ENCODE data around the gene SH3PXD2A.
"Not testable (repeated sequence)": the region's sequence is repeated elsewhere in the genome, so short reads cannot be mapped to it uniquely, and the experiment has no call there.

Gene SH3PXD2A

GRCh38 chr10:103760233-103760632, 95.1 kb downstream of the SH3PXD2A start:
- H3K36me3 ChIP-seq (replicated peaks); H3K4me3 ChIP-seq; H3K9me3 ChIP-seq; in situ Hi-C loops (cut with MboI; ENCODE audit: low sequenced_read_pairs); H3K27me3 ChIP-seq (ENCODE audit: low read depth); DNase-seq (ENCODE audit: low spot score in 2 of 2); H3K4me1 ChIP-seq: not testable (repeated sequence)

GRCh38 chr10:103759100-103759781, 96.1 kb downstream of the SH3PXD2A start:
- H3K4me3 ChIP-seq = no peak overlapping the region
- no peak for DNase-seq (ENCODE audit: low spot score in 2 of 2)
- H3K27me3 ChIP-seq (ENCODE audit: low read depth) = no peaks in the 10 kb centered on the region
- H3K4me1 ChIP-seq = no peaks in the 10 kb centered on the region
- in situ Hi-C loops (cut with MboI; ENCODE audit: low sequenced_read_pairs) = no loop called here
- H3K36me3 ChIP-seq (replicated peaks) = no peaks in the 10 kb centered on the region
- no peaks in the 10 kb centered on the region for H3K9me3 ChIP-seq

- no peaks in the 10 kb centered on the region for H3K9me3 ChIP-seq
- DNase-seq (ENCODE audit: low spot score in 2 of 2) = no peak
- in situ Hi-C loops (cut with MboI; ENCODE audit: low sequenced_read_pairs) = no loop called here
- H3K4me3 ChIP-seq = no peak overlapping the region
- H3K36me3 ChIP-seq (replicated peaks) = no peaks in the 10 kb centered on the region
- H3K27me3 ChIP-seq (ENCODE audit: low read depth) = no peaks in the 10 kb centered on the region
- H3K4me1 ChIP-seq = no peaks in the 10 kb centered on the region
These were observed 97.1 kb downstream of the SH3PXD2A start for GRCh38 chr10:103758294-103758681.

GRCh38 chr10:103757531-103758293, 97.7 kb downstream of the SH3PXD2A start:
- DNase-seq (ENCODE audit: low spot score in 2 of 2) = no peak
- in situ Hi-C loops (cut with MboI; ENCODE audit: low sequenced_read_pairs) = no loop called here
- H3K9me3 ChIP-seq = peaks cover 3% of the 10 kb centered on the region; the same call in 1 of the 2 replicates
- H3K27me3 ChIP-seq (ENCODE audit: low read depth) = no peaks in the 10 kb centered on the region
- H3K4me3 ChIP-seq = no peak overlapping the region
- H3K36me3 ChIP-seq (replicated peaks) = no peaks in the 10 kb centered on the region
- H3K4me1 ChIP-seq = no peaks in the 10 kb centered on the region

- H3K4me3 ChIP-seq = no peak overlapping the region
- H3K4me1 ChIP-seq = no peaks in the 10 kb centered on the region
- H3K36me3 ChIP-seq (replicated peaks) = no peaks in the 10 kb centered on the region
These were observed 99.0 kb downstream of the SH3PXD2A start for GRCh38 chr10:103756277-103756869.

GRCh38 chr10:103752680-103753248, 102.6 kb downstream of the SH3PXD2A start:
- H3K4me3 ChIP-seq = no peak overlapping the region
- in situ Hi-C loops (cut with MboI; ENCODE audit: low sequenced_read_pairs) = no loop called here
- H3K27me3 ChIP-seq (ENCODE audit: low read depth) = no peaks in the 10 kb centered on the region
- H3K4me1 ChIP-seq = no peaks in the 10 kb centered on the region
- H3K36me3 ChIP-seq (replicated peaks) = no peaks in the 10 kb centered on the region
- peaks cover 6% of the 10 kb centered on the region; the same call in 1 of the 2 replicates for H3K9me3 ChIP-seq
- DNase-seq (ENCODE audit: low spot score in 2 of 2) = no peak

More at GRCh38 chr10:103756277-103756869, 99.0 kb downstream of the SH3PXD2A start:
- no peaks in the 10 kb centered on the region for H3K27me3 ChIP-seq (ENCODE audit: low read depth)
- H3K9me3 ChIP-seq = peaks cover 6% of the 10 kb centered on the region; the same call in 1 of the 2 replicates
- DNase-seq (ENCODE audit: low spot score in 2 of 2) = no peak
- in situ Hi-C loops (cut with MboI; ENCODE audit: low sequenced_read_pairs) = no loop called here

GRCh38 chr10:103751667-103752290, 103.6 kb downstream of the SH3PXD2A start:
- Histone ChIP-seq H3K36me3 (replicated peaks) (no peaks in the 10 kb centered on the region), H3K9me3 (peaks cover 6% of the 10 kb centered on the region; the same call in 1 of the 2 replicates), H3K4me1 (no peaks in the 10 kb centered on the region), H3K27me3 (ENCODE audit: low read depth) (no peaks in the 10 kb centered on the region), H3K4me3 (no peak overlapping the region)
- DNase-seq (ENCODE audit: low spot score in 2 of 2) = no peak
- in situ Hi-C loops (cut with MboI; ENCODE audit: low sequenced_read_pairs) = no loop called here

- no peak for DNase-seq (ENCODE audit: low spot score in 2 of 2)
- Histone ChIP-seq H3K36me3 (replicated peaks) (no peaks in the 10 kb centered on the region), H3K27me3 (ENCODE audit: low read depth) (no peaks in the 10 kb centered on the region)
These were observed 104.5 kb downstream of the SH3PXD2A start for GRCh38 chr10:103750836-103751235.

GRCh38 chr10:103749779-103750178, 105.6 kb downstream of the SH3PXD2A start:
- H3K9me3 ChIP-seq = peaks cover 6% of the 10 kb centered on the region; the same call in 1 of the 2 replicates
- H3K36me3 ChIP-seq (replicated peaks) = no peaks in the 10 kb centered on the region
- in situ Hi-C loops (cut with MboI; ENCODE audit: low sequenced_read_pairs) = no loop called here
- no peaks in the 10 kb centered on the region for H3K4me1 ChIP-seq
- DNase-seq (ENCODE audit: low spot score in 2 of 2) = no peak
- H3K27me3 ChIP-seq (ENCODE audit: low read depth) = no peaks in the 10 kb centered on the region
- no peak overlapping the region for H3K4me3 ChIP-seq

More at GRCh38 chr10:103750836-103751235, 104.5 kb downstream of the SH3PXD2A start:
- in situ Hi-C loops (cut with MboI; ENCODE audit: low sequenced_read_pairs) = no loop called here
- Histone ChIP-seq H3K4me3 (no peak overlapping the region), H3K4me1 (no peaks in the 10 kb centered on the region), H3K9me3 (peaks cover 6% of the 10 kb centered on the region; the same call in 1 of the 2 replicates)

GRCh38 chr10:103748020-103748419, 107.4 kb downstream of the SH3PXD2A start:
- H3K36me3 ChIP-seq (replicated peaks) = no peaks in the 10 kb centered on the region
- H3K9me3 ChIP-seq = peaks cover 6% of the 10 kb centered on the region; the same call in 1 of the 2 replicates
- no peak overlapping the region for H3K4me3 ChIP-seq
- DNase-seq (ENCODE audit: low spot score in 2 of 2) = no peak
- in situ Hi-C loops (cut with MboI; ENCODE audit: low sequenced_read_pairs) = no loop called here
- no peaks in the 10 kb centered on the region for H3K4me1 ChIP-seq
- no peaks in the 10 kb centered on the region for H3K27me3 ChIP-seq (ENCODE audit: low read depth)

- no peaks in the 10 kb centered on the region for H3K9me3 ChIP-seq
- no peak for DNase-seq (ENCODE audit: low spot score in 2 of 2)
- H3K4me1 ChIP-seq = no peaks in the 10 kb centered on the region
- H3K27me3 ChIP-seq (ENCODE audit: low read depth) = no peaks in the 10 kb centered on the region
- no peaks in the 10 kb centered on the region for H3K36me3 ChIP-seq (replicated peaks)
- H3K4me3 ChIP-seq = no peak overlapping the region
- in situ Hi-C loops (cut with MboI; ENCODE audit: low sequenced_read_pairs) = no loop called here
These were observed 108.0 kb downstream of the SH3PXD2A start for GRCh38 chr10:103747193-103747865.

- H3K4me1 ChIP-seq = no peaks in the 10 kb centered on the region
These were observed 108.8 kb downstream of the SH3PXD2A start for GRCh38 chr10:103746598-103746997.

More at GRCh38 chr10:103746598-103746997, 108.8 kb downstream of the SH3PXD2A start:
- H3K27me3 ChIP-seq (ENCODE audit: low read depth) = no peaks in the 10 kb centered on the region
- no peak overlapping the region for H3K4me3 ChIP-seq
- in situ Hi-C loops (cut with MboI; ENCODE audit: low sequenced_read_pairs) = no loop called here
- no peaks in the 10 kb centered on the region for H3K36me3 ChIP-seq (replicated peaks)
- no peaks in the 10 kb centered on the region for H3K9me3 ChIP-seq
- DNase-seq (ENCODE audit: low spot score in 2 of 2) = no peak

Measured in HAP-1 (cell line).